Natural killer cell (primary cell): Measurements from ENCODE around the gene UQCRC1. TPM values are rescaled to one million over a fixed set of nuclear protein-coding genes. Genes with fewer than 3 reads are reported as not detected.

ENCODE experiments used
- ATAC-seq, 3 donors: fragments of 150-1000 bp in 2 of 3; fragments of 200-7000 bp in 1 of 3; cut with Tn5 transposase; 1 replicate in 1 of 3; 2 replicates in 2 of 3; pipeline ENCODE4 v1.10.0; 2021; ENCODE audit warnings: mild to moderate bottlenecking in 2 of 3, moderate library complexity in 2 of 3
- DNase-seq, 2 donors: peaks; one replicate each; pipeline versions ENCODE4 v3.0.0 to v3.0.0-alpha.2; 2013 to 2021; ENCODE audit warnings: mixed read lengths in 1 of 2
- H3K27ac ChIP-seq: one replicate; pipeline ENCODE4 v1.5.1; 2013; ENCODE audit warnings: mild to moderate bottlenecking, low read length
- H3K27me3 ChIP-seq: one replicate; pipeline ENCODE4 v1.6.1; 2013; ENCODE audit warnings: low read length; ENCODE audit not compliant: control insufficient read depth, insufficient read depth
- H3K36me3 ChIP-seq: one replicate; pipeline ENCODE4 v1.6.1; 2013; ENCODE audit warnings: low read length; ENCODE audit not compliant: control insufficient read depth, insufficient read depth
- H3K4me1 ChIP-seq: one replicate; pipeline ENCODE4 v1.6.1; 2013; ENCODE audit warnings: low read length; ENCODE audit not compliant: control insufficient read depth, insufficient read depth
- H3K4me3 ChIP-seq: one replicate; pipeline ENCODE4 v1.5.1; 2013; ENCODE audit warnings: low read length
- H3K9me3 ChIP-seq: one replicate; pipeline ENCODE4 v1.6.1; 2013; ENCODE audit warnings: low read length; ENCODE audit not compliant: control insufficient read depth, insufficient read depth
- H3K27ac Mint-ChIP-seq, 2 donors: one replicate each; pipeline ENCODE4 v1.8.0; 2022; ENCODE audit warnings: mild to moderate bottlenecking in 2 of 2, mixed read lengths in 2 of 2, moderate library complexity in 1 of 2
- H3K27me3 Mint-ChIP-seq, 2 donors: one replicate each; pipeline ENCODE4 v1.8.0; 2022; ENCODE audit warnings: low read depth in 2 of 2, mixed read lengths in 2 of 2
- H3K36me3 Mint-ChIP-seq: one replicate; pipeline ENCODE4 v1.8.0; 2022; ENCODE audit warnings: mixed read lengths
- H3K4me1 Mint-ChIP-seq, 2 donors: one replicate each; pipeline ENCODE4 v1.8.0; 2022; ENCODE audit warnings: mixed read lengths in 2 of 2
- H3K4me3 Mint-ChIP-seq: one replicate; pipeline ENCODE4 v1.8.0; 2022; ENCODE audit warnings: mild to moderate bottlenecking, moderate library complexity, mixed read lengths
- H3K9me3 Mint-ChIP-seq, 2 donors: one replicate each; pipeline ENCODE4 v1.8.0; 2022; ENCODE audit warnings: mixed read lengths in 2 of 2
- WGBS: methylation state at CpG from one replicate; pipeline ENCODE4 v1.1.7; 2013; ENCODE audit warnings: missing lambda C conversion rate; ENCODE audit not compliant: insufficient coverage; 5-methylcytosine and 5-hydroxymethylcytosine counted together
- intact Hi-C: fragments of 100-400 bp; cut with micrococcal nuclease; formaldehyde crosslinking; loops from one replicate; pipeline ENCODE4 v1.14.2; 2022
- total RNA-seq, 4 donors: library from RNA; stranded (reverse); fragments of 120-200 nt in 1 of 4; gene quantifications; one replicate each; pipeline versions ENCODE4 v1.2.3 to v1.2.4, GENCODE V29; 2013 to 2022
- TF ChIP-seq, protein P1 (sequence below): fragments of 200-600 bp; IDR thresholded peaks from one replicate; pipeline ENCODE4 v1.8.0; 2022; ENCODE audit warnings: antibody characterized with exemption

Gene UQCRC1
- total RNA-seq, 3 donors from 2014 or later (not counting 1 experiment from before 2014, with no cell fraction given) = 117 to 139 (median 124) TPM

DNA sequence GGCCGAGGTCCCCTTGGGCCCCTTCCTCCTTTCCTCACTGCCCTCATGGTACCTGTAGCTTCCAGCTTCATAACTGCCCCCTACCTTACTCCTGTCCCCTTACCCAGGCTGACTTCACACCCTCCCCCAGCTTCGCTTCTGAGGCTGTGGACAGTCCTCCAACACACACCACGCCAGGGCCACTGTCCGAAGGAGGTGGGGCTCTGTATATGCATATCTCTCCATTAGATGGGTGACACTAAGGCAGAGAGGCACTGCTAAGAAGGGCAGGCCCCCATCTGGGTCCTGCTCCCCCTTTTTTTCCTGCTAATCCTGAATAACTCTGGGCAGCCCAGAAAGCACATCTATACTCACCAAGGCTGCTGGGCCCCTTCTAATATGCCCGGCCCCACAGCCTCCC is 13.3 kb downstream of the UQCRC1 start:
- H3K27me3 ChIP-seq = peaks cover 2% of the 10 kb centered on the region
- H3K27me3 Mint-ChIP-seq = peaks cover 7 to 15% of the 10 kb centered on the region in 2 donors
- TF ChIP-seq, protein P1, sequence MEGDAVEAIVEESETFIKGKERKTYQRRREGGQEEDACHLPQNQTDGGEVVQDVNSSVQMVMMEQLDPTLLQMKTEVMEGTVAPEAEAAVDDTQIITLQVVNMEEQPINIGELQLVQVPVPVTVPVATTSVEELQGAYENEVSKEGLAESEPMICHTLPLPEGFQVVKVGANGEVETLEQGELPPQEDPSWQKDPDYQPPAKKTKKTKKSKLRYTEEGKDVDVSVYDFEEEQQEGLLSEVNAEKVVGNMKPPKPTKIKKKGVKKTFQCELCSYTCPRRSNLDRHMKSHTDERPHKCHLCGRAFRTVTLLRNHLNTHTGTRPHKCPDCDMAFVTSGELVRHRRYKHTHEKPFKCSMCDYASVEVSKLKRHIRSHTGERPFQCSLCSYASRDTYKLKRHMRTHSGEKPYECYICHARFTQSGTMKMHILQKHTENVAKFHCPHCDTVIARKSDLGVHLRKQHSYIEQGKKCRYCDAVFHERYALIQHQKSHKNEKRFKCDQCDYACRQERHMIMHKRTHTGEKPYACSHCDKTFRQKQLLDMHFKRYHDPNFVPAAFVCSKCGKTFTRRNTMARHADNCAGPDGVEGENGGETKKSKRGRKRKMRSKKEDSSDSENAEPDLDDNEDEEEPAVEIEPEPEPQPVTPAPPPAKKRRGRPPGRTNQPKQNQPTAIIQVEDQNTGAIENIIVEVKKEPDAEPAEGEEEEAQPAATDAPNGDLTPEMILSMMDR = no peak
- no peaks in the 10 kb centered on the region for H3K36me3 Mint-ChIP-seq
- no peaks in the 10 kb centered on the region for H3K4me1 ChIP-seq
- H3K4me3 Mint-ChIP-seq = no peak overlapping the region
- no peak overlapping the region for H3K4me3 ChIP-seq
- DNase-seq (no peak), ATAC-seq (no peak)
- intact Hi-C loops = no loop called here
- H3K4me1 Mint-ChIP-seq = peaks cover 0 to 18% of the 10 kb centered on the region in 2 donors
- peak overlapping the region in 1 of 2 donors; percentile 35 for H3K27ac Mint-ChIP-seq
- H3K9me3 Mint-ChIP-seq = no peaks in the 10 kb centered on the region
- WGBS = 78% methylated on average over 5 of the region's 5 CpGs
- H3K27ac ChIP-seq = no peak overlapping the region
- peaks cover 28% of the 10 kb centered on the region for H3K36me3 ChIP-seq
- no peaks in the 10 kb centered on the region for H3K9me3 ChIP-seq

DNA sequence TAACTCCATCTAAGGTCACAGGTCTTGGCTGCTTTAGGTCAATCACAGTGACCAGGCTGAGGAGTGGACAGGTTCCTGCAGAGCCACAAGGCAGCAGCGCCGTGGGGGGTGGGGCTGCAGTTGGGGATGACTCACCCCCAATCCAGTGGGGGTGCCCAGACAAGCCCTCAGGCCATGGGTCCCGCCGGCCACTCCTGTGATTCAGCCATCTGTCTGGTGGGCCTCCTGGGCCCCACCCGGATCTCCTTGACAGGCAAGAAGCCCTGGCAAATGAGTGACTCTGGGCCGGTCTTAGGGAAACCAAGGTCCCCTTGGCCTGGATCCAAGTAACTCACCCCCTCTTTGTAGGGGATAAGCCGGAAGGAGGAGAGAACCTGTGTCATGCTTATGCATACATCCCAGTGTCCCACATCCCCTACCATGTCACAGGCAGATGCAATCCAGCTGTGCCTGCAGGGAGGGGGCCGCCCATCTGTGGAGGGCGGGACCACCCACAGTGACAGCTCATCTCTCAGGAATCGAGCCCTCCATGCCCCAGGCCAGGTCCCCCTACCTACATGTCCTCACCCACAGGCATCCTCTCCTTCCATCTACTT is 13.8 kb downstream of the UQCRC1 start:
- ATAC-seq = peak in 1 of 3 donors; percentile 58
- intact Hi-C loops = no loop called here
- Histone ChIP-seq H3K36me3 (peaks cover 23% of the 10 kb centered on the region), H3K4me3 (no peak overlapping the region), H3K27ac (no peak overlapping the region), H3K9me3 (no peaks in the 10 kb centered on the region), H3K27me3 (peaks cover 2% of the 10 kb centered on the region), H3K4me1 (no peaks in the 10 kb centered on the region)
- no peak for DNase-seq
- TF ChIP-seq, protein P1 = no peak
- H3K27ac Mint-ChIP-seq = peak overlapping the region in 1 of 2 donors; percentile 35
- H3K4me1 Mint-ChIP-seq = peaks cover 0 to 18% of the 10 kb centered on the region in 2 donors
- H3K27me3 Mint-ChIP-seq = peaks cover 7 to 19% of the 10 kb centered on the region in 2 donors
- 59% methylated on average over 10 of the region's 10 CpGs for whole genome bisulfite sequencing
- no peaks in the 10 kb centered on the region for H3K36me3 Mint-ChIP-seq
- H3K4me3 Mint-ChIP-seq = no peak overlapping the region
- H3K9me3 Mint-ChIP-seq = no peaks in the 10 kb centered on the region

DNA sequence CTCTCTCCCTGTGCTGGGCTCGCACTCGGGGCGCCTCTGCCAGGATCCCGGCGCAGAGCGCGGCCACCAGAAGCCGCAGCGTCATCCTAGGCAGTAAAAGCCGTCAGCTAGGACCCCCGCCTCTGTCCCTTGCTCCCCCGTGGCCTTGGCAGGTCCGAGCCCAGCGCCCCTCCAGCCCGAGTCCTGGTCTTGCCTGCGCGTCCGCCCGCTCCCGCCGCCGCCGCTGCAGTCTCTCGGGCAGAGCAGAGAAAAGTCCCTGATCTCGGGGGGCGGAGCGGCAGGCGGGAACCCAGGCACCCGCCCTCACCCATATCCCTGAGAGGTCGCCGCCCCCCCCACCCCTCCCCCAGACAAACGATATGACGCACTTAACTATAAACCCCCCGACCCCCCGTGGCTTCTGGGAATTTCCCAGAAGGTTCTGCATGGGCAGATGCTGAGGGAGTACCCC is 14.3 kb downstream of the UQCRC1 start, which contains the start of gene COL7A1:
TSS of gene COL7A1 (minus strand) at position 255 of the 451 bp plus-strand sequence. CDS start at position 85, 170 bp downstream.
- Mint-ChIP-seq H3K27ac (peak within 1 kb of the TSS in 1 of 2 donors; percentile 35), H3K9me3 (no peaks in the 10 kb centered on the region), H3K4me3 (no peak within 1 kb of the TSS), H3K4me1 (peaks cover 0 to 18% of the 10 kb centered on the region in 2 donors), H3K36me3 (no peaks in the 10 kb centered on the region), H3K27me3 (peaks cover 7 to 20% of the 10 kb centered on the region in 2 donors)
- intact Hi-C loops = no loop called here
- DNase-seq (peak in 1 of 2 donors; percentile 52), ATAC-seq (peak in 2 of 3 donors; percentile 57 to 62)
- H3K27me3 ChIP-seq = peaks cover 2% of the 10 kb centered on the region
- no peaks in the 10 kb centered on the region for H3K4me1 ChIP-seq
- peaks cover 18% of the 10 kb centered on the region for H3K36me3 ChIP-seq
- no peak within 1 kb of the TSS for H3K4me3 ChIP-seq
- TF ChIP-seq, protein P1 = no peak
- WGBS = 3% methylated on average over 33 of the region's 35 CpGs
- H3K9me3 ChIP-seq = no peaks in the 10 kb centered on the region
- no peak within 1 kb of the TSS for H3K27ac ChIP-seq
